HepG2 (cell line): Measurements from ENCODE around the gene PNP. TPM values are rescaled to one million over a fixed set of nuclear protein-coding genes. Genes with fewer than 3 reads are reported as not detected.

Experiments used
- ELF3 ChIP-seq: IDR thresholded peaks from 2 replicates; pipeline ENCODE4 v1.6.1; 2016; ENCODE audit warnings: missing genetic modification reagents, missing compliant biosample characterization
- FIP1L1 ChIP-seq: fragments of 200-400 bp; formaldehyde crosslinking; IDR thresholded peaks from 2 replicates; pipeline ENCODE4 v1.6.1; 2018; ENCODE audit warnings: low read depth, mild to moderate bottlenecking, low read length, moderate library complexity, borderline replicate concordance; ENCODE audit not compliant: insufficient read depth
- MIER3 ChIP-seq: IDR thresholded peaks from 2 replicates; pipeline ENCODE4 v1.6.1; 2016; ENCODE audit warnings: missing compliant biosample characterization, borderline replicate concordance
- NR2C2 ChIP-seq: sonication (generic); formaldehyde crosslinking; IDR thresholded peaks from 2 replicates; pipeline ENCODE4 v1.4.0; 2020; ENCODE audit warnings: missing genetic modification reagents, mild to moderate bottlenecking, moderate library complexity, borderline replicate concordance
- PHF21A ChIP-seq: sonication (generic); formaldehyde crosslinking; IDR thresholded peaks from 2 replicates; pipeline ENCODE4 v1.5.0; 2020; ENCODE audit warnings: mild to moderate bottlenecking, missing genetic modification reagents
- SALL2 ChIP-seq: sonication (generic); formaldehyde crosslinking; IDR thresholded peaks from 2 replicates; pipeline ENCODE4 v1.8.1; 2023; ENCODE audit warnings: mild to moderate bottlenecking, missing genetic modification reagents, inconsistent platforms
- SNAI1 ChIP-seq: sonication (generic); formaldehyde crosslinking; IDR thresholded peaks from 2 replicates; pipeline ENCODE4 v1.5.0; 2020; ENCODE audit warnings: mild to moderate bottlenecking, missing genetic modification reagents, borderline replicate concordance
- SOX13 ChIP-seq, 3 experiments: fragments of 450-650 bp in 1 of 3; sonication (generic) in 1 of 3; formaldehyde crosslinking in 1 of 3; IDR thresholded peaks in 2 of 3; conservative IDR thresholded peaks in 1 of 3; 2 replicates each; pipeline versions ENCODE4 v1.5.0 to v1.6.1; 2016 to 2020; ENCODE audit warnings: antibody characterized with exemption in 1 of 3, mild to moderate bottlenecking in 1 of 3, missing compliant biosample characterization in 1 of 3, missing genetic modification reagents in 1 of 3, moderate library complexity in 1 of 3
- TARDBP ChIP-seq: sonication (generic); formaldehyde crosslinking; IDR thresholded peaks from 2 replicates; pipeline ENCODE4 v1.8.0; 2022; ENCODE audit warnings: mild to moderate bottlenecking, missing genetic modification reagents
- ZNF333 ChIP-seq: sonication (generic); formaldehyde crosslinking; IDR thresholded peaks from 2 replicates; pipeline ENCODE4 v1.4.0; 2020; ENCODE audit warnings: mild to moderate bottlenecking, missing genetic modification reagents, borderline replicate concordance
- ZNF33A ChIP-seq: sonication (generic); formaldehyde crosslinking; IDR thresholded peaks from 2 replicates; pipeline ENCODE4 v1.5.1; 2020; ENCODE audit warnings: missing genetic modification reagents, mild to moderate bottlenecking, moderate library complexity, borderline replicate concordance
- ZNF768 ChIP-seq: sonication (generic); formaldehyde crosslinking; IDR thresholded peaks from 2 replicates; pipeline ENCODE4 v1.4.0; 2020; ENCODE audit warnings: missing genetic modification reagents
- ZSCAN31 ChIP-seq: sonication (generic); formaldehyde crosslinking; IDR thresholded peaks from 2 replicates; pipeline ENCODE4 v1.5.0; 2020; ENCODE audit warnings: low read depth, mild to moderate bottlenecking, missing genetic modification reagents
- ZZZ3 ChIP-seq: sonication (generic); formaldehyde crosslinking; IDR thresholded peaks from 2 replicates; pipeline ENCODE4 v1.4.0; 2020; ENCODE audit warnings: missing genetic modification reagents, mild to moderate bottlenecking, borderline replicate concordance
- polyA plus RNA-seq, 8 experiments: library from polyadenylated mRNA; depleted of rRNA in 3 of 8; stranded (reverse) in 7 of 8; unstranded in 1 of 8; fragments of >200 nt; fragmentation: Illumina TruSeq in 4 of 8; extraction: Trizol in 4 of 8; gene quantifications; 2 replicates each; pipeline versions ENCODE4 v1.2.1 to v1.2.3, GENCODE V29; 2011 to 2016; ENCODE audit warnings: low read depth in 4 of 8, missing spikeins in 1 of 8, mixed read lengths in 1 of 8; ENCODE audit not compliant: insufficient read depth in 1 of 8
- total RNA-seq, 5 experiments: library from RNA; depleted of rRNA; stranded (reverse); fragments of >200 nt; fragmentation: Illumina TruSeq; extraction: Trizol; gene quantifications; 2 replicates each; pipeline ENCODE4 v1.2.3, GENCODE V29; 2016; ENCODE audit warnings: low read depth in 1 of 5
- TF ChIP-seq, protein P1 (sequence below): IDR thresholded peaks from 2 replicates; pipeline ENCODE4 v1.6.1; 2016; ENCODE audit warnings: low read depth, missing genetic modification reagents, missing compliant biosample characterization
- TF ChIP-seq, protein P2 (sequence below): sonication (generic); formaldehyde crosslinking; conservative IDR thresholded peaks from 2 replicates; pipeline ENCODE4 v1.5.0; 2020; ENCODE audit warnings: missing genetic modification reagents
- TF ChIP-seq, protein P3 (sequence below), 2 experiments: fragments of 450-650 bp in 1 of 2; sonication (generic) in 1 of 2; formaldehyde crosslinking; IDR thresholded peaks; 2 replicates each; pipeline versions ENCODE4 v1.5.0 to v1.8.0; 2020 to 2022; ENCODE audit warnings: mild to moderate bottlenecking in 1 of 2, missing genetic modification reagents in 1 of 2
- TF ChIP-seq, protein P4 (sequence below): sonication (generic); formaldehyde crosslinking; IDR thresholded peaks from 2 replicates; pipeline ENCODE4 v1.4.0; 2020; ENCODE audit warnings: mild to moderate bottlenecking, low read depth, missing genetic modification reagents

Gene PNP
- total and polyA plus RNA-seq, 2 of the 13 experiments (the other 11 are each of a cell fraction or from before 2014, with no cell fraction given), result 45.4 to 74.8 TPM

DNA sequence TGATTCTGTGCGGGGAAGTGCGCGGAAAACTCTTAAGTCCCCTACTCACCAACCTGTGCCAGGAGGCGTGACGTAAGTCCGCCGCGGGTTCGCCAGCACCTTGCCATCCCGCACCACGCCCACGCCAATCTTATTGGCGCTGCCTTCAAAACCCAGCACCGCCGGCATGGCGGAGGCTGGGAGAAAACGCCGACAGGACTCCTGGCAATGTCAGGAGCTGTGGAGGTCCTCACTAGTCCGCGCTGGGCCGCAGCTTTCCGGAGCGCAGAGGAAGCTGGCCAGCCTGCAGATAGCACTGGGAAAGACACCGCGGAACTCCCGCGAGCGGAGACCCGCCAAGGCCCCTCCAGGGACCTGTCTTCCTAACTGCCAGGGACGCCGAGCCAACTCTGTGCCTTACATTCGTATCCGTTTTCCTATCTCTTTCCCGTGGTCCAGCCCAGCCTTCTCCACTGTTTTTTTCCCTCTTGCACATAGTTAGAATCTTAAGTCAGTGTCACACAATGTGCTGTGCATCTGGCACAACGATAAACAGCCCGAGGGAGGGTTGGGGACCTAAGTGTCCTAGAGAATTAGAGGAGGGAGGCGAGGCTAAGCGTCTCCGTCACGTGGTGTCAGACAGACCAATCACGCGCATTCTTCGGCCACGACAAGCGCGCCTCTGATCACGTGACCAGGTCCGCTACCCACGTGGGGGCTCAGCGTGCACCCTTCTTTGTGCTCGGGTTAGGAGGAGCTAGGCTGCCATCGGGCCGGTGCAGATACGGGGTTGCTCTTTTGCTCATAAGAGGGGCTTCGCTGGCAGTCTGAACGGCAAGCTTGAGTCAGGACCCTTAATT lies 14.5 kb upstream of the PNP start, which contains the start of the genes APEX1 and OSGEP (continued):
- TF ChIP-seq, protein P1, sequence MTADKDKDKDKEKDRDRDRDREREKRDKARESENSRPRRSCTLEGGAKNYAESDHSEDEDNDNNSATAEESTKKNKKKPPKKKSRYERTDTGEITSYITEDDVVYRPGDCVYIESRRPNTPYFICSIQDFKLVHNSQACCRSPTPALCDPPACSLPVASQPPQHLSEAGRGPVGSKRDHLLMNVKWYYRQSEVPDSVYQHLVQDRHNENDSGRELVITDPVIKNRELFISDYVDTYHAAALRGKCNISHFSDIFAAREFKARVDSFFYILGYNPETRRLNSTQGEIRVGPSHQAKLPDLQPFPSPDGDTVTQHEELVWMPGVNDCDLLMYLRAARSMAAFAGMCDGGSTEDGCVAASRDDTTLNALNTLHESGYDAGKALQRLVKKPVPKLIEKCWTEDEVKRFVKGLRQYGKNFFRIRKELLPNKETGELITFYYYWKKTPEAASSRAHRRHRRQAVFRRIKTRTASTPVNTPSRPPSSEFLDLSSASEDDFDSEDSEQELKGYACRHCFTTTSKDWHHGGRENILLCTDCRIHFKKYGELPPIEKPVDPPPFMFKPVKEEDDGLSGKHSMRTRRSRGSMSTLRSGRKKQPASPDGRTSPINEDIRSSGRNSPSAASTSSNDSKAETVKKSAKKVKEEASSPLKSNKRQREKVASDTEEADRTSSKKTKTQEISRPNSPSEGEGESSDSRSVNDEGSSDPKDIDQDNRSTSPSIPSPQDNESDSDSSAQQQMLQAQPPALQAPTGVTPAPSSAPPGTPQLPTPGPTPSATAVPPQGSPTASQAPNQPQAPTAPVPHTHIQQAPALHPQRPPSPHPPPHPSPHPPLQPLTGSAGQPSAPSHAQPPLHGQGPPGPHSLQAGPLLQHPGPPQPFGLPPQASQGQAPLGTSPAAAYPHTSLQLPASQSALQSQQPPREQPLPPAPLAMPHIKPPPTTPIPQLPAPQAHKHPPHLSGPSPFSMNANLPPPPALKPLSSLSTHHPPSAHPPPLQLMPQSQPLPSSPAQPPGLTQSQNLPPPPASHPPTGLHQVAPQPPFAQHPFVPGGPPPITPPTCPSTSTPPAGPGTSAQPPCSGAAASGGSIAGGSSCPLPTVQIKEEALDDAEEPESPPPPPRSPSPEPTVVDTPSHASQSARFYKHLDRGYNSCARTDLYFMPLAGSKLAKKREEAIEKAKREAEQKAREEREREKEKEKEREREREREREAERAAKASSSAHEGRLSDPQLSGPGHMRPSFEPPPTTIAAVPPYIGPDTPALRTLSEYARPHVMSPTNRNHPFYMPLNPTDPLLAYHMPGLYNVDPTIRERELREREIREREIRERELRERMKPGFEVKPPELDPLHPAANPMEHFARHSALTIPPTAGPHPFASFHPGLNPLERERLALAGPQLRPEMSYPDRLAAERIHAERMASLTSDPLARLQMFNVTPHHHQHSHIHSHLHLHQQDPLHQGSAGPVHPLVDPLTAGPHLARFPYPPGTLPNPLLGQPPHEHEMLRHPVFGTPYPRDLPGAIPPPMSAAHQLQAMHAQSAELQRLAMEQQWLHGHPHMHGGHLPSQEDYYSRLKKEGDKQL, result 0 out of 2 replicates have a peak, but pooled peaks have one; percentile 32
- 0 out of 2 replicates have a peak, but pooled peaks have one; percentile 52 for TF ChIP-seq SOX13 (IDR thresholded peaks at IDR 0.05)
- TF ChIP-seq SOX13 (CRISPR knock-in tag; conservative IDR thresholded peaks at IDR 0.05 in 1 of 2, IDR thresholded peaks at IDR 0.05 in 1 of 2), result peak in 1 of 2 experiments; percentile 34; a peak in 2 of 4 replicates
- TF ChIP-seq FIP1L1, result no peak
- TF ChIP-seq PHF21A (CRISPR knock-in tag), result peak; percentile 97
- peak; percentile 78 for TF ChIP-seq NR2C2 (CRISPR knock-in tag)
- TF ChIP-seq, protein P2, sequence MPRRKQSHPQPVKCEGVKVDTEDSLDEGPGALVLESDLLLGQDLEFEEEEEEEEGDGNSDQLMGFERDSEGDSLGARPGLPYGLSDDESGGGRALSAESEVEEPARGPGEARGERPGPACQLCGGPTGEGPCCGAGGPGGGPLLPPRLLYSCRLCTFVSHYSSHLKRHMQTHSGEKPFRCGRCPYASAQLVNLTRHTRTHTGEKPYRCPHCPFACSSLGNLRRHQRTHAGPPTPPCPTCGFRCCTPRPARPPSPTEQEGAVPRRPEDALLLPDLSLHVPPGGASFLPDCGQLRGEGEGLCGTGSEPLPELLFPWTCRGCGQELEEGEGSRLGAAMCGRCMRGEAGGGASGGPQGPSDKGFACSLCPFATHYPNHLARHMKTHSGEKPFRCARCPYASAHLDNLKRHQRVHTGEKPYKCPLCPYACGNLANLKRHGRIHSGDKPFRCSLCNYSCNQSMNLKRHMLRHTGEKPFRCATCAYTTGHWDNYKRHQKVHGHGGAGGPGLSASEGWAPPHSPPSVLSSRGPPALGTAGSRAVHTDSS (CRISPR knock-in tag), result 0 out of 2 replicates have a peak, but pooled peaks have one; percentile 55
- TF ChIP-seq, protein P3, sequence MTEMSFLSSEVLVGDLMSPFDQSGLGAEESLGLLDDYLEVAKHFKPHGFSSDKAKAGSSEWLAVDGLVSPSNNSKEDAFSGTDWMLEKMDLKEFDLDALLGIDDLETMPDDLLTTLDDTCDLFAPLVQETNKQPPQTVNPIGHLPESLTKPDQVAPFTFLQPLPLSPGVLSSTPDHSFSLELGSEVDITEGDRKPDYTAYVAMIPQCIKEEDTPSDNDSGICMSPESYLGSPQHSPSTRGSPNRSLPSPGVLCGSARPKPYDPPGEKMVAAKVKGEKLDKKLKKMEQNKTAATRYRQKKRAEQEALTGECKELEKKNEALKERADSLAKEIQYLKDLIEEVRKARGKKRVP (CRISPR knock-in tag; IDR thresholded peaks at IDR 0.05), result peak in 1 of 2 experiments; percentile 63; a peak in 2 of 4 replicates
- peak; percentile 67 for TF ChIP-seq SNAI1 (CRISPR knock-in tag)
- TF ChIP-seq ELF3 (CRISPR knock-in tag), result peak; percentile 58
- peak; percentile 81 for TF ChIP-seq MIER3
- TF ChIP-seq ZNF33A (CRISPR knock-in tag), result no peak
- peak; percentile 70 for TF ChIP-seq ZNF768 (CRISPR knock-in tag)
- TF ChIP-seq ZZZ3 (CRISPR knock-in tag), result peak; percentile 83; the same call in 1 of the 2 replicates
- peak; percentile 50; the same call in 1 of the 2 replicates for TF ChIP-seq ZSCAN31 (CRISPR knock-in tag)
- TF ChIP-seq SALL2, result peak; percentile 82
- TF ChIP-seq, protein P4, sequence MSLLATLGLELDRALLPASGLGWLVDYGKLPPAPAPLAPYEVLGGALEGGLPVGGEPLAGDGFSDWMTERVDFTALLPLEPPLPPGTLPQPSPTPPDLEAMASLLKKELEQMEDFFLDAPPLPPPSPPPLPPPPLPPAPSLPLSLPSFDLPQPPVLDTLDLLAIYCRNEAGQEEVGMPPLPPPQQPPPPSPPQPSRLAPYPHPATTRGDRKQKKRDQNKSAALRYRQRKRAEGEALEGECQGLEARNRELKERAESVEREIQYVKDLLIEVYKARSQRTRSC (CRISPR knock-in tag), result peak; percentile 76; the same call in 1 of the 2 replicates
- peak; percentile 72; the same call in 1 of the 2 replicates for TF ChIP-seq TARDBP (CRISPR knock-in tag)
- TF ChIP-seq ZNF333, result 0 out of 2 replicates have a peak, but pooled peaks have one; percentile 79
